K562 (cell line): ENCODE measurements around the gene DNASE2. TPM values are rescaled to one million over a fixed set of nuclear protein-coding genes. Genes with fewer than 3 reads are reported as not detected.

Experiments
- ARID2 ChIP-seq: fragments of 450-650 bp; IDR thresholded peaks from 2 replicates; pipeline ENCODE4 v1.6.1; 2017; ENCODE audit warnings: antibody characterized with exemption, mild to moderate bottlenecking
- CEBPZ ChIP-seq: fragments of 150-350 bp; IDR thresholded peaks from 2 replicates; pipeline ENCODE4 v1.6.1; 2014; ENCODE audit warnings: low read depth, mild to moderate bottlenecking, low read length, borderline replicate concordance
- CUX1 ChIP-seq: fragments of 200-800 bp; sonication (Bioruptor generic); IDR thresholded peaks from 2 replicates; pipeline ENCODE4 v1.6.1; 2016; ENCODE audit warnings: missing genetic modification characterization, missing compliant biosample characterization
- FOXO4 ChIP-seq: fragments of 450-650 bp; formaldehyde crosslinking; IDR thresholded peaks from 2 replicates; pipeline ENCODE4 v1.4.0; 2020; ENCODE audit warnings: mild to moderate bottlenecking, moderate library complexity
- MAFG ChIP-seq: fragments of 450-650 bp; conservative IDR thresholded peaks from 2 replicates; pipeline ENCODE4 v1.6.1; 2016; ENCODE audit warnings: missing genetic modification characterization, missing compliant biosample characterization
- NUFIP1 ChIP-seq: fragments of 450-650 bp; IDR thresholded peaks from 2 replicates; pipeline ENCODE4 v1.6.1; 2018; ENCODE audit not compliant: partially characterized antibody
- PCBP1 ChIP-seq: fragments of 200-400 bp; formaldehyde crosslinking; IDR thresholded peaks from 2 replicates; pipeline ENCODE4 v1.6.1; 2018; ENCODE audit warnings: mild to moderate bottlenecking, low read depth, low read length; ENCODE audit not compliant: poor library complexity, severe bottlenecking
- RBM17 ChIP-seq: fragments of 200-400 bp; formaldehyde crosslinking; IDR thresholded peaks from 2 replicates; pipeline ENCODE4 v1.6.1; 2017; ENCODE audit warnings: low read depth, mild to moderate bottlenecking, low read length, borderline replicate concordance
- SMARCA4 ChIP-seq: fragments of 450-650 bp; IDR thresholded peaks from 2 replicates; pipeline ENCODE4 v1.6.1; 2016
- TAF9B ChIP-seq: fragments of 450-650 bp; IDR thresholded peaks from 2 replicates; pipeline ENCODE4 v1.6.1; 2018; ENCODE audit warnings: mild to moderate bottlenecking; ENCODE audit not compliant: partially characterized antibody
- TCF3 ChIP-seq: sonication (generic); formaldehyde crosslinking; IDR thresholded peaks from 2 replicates; pipeline ENCODE4 v1.4.0; 2020; ENCODE audit warnings: mild to moderate bottlenecking, missing genetic modification reagents
- ZBTB7A ChIP-seq: IDR thresholded peaks from 2 replicates; pipeline ENCODE4 v1.6.1; 2011; ENCODE audit warnings: low read depth, mild to moderate bottlenecking, low read length, moderate library complexity, borderline replicate concordance; ENCODE audit not compliant: control insufficient read depth
- ZNF224 ChIP-seq: sonication (generic); formaldehyde crosslinking; IDR thresholded peaks from 2 replicates; pipeline ENCODE4 v1.8.0; 2022; ENCODE audit warnings: mild to moderate bottlenecking, missing genetic modification reagents
- ZNF583 ChIP-seq: fragments of 250-450 bp; sonication (Bioruptor Pico); IDR thresholded peaks from 2 replicates; pipeline ENCODE4 v1.4.0; 2020
- ZSCAN29 ChIP-seq: fragments of 450-650 bp; IDR thresholded peaks from 2 replicates; pipeline ENCODE4 v1.6.1; 2017
- polyA plus RNA-seq, 8 experiments: library from polyadenylated mRNA; depleted of rRNA in 4 of 8; stranded (reverse) in 5 of 8; unstranded in 3 of 8; fragments of >200 nt; fragmentation: Nextera tagmentation in 2 of 8; fragmentation: Illumina TruSeq in 1 of 8; extraction: Ambion mirVana in 2 of 8; extraction: Trizol in 1 of 8; gene quantifications; 2 replicates each; pipeline versions ENCODE4 v1.2.1 to v1.2.3, GENCODE V29; 2011 to 2014; ENCODE audit warnings: inconsistent platforms in 1 of 8, missing spikeins in 1 of 8
- total RNA-seq, 7 experiments: library from RNA; depleted of rRNA in 6 of 7; stranded (reverse); fragments of >200 nt in 6 of 7; fragmentation: Illumina TruSeq in 2 of 7; extraction: Trizol in 2 of 7; gene quantifications; 2 replicates each; pipeline versions ENCODE4 v1.2.1 to v1.2.3, GENCODE V29; 2011 to 2021; ENCODE audit warnings: low replicate concordance in 1 of 7

DNASE2 gene
- total and polyA plus RNA-seq, 9 of the 15 experiments (the other 6 are each of a cell fraction or from before 2014, with no cell fraction given), result 4.4 to 27.0 (median 20.2) TPM

- TF ChIP-seq CUX1 (CRISPR knock-in tag), result peak; percentile 79; the same call in 1 of the 2 replicates
- TF ChIP-seq ZNF583 (CRISPR knock-in tag), result no peak
- no peak for TF ChIP-seq NUFIP1
- TF ChIP-seq RBM17, result no peak
- TF ChIP-seq ZNF224, result no peak
- peak; percentile 83 for TF ChIP-seq SMARCA4
- TF ChIP-seq TAF9B, result peak; percentile 81
- TF ChIP-seq CEBPZ, result no peak
- no peak for TF ChIP-seq FOXO4 (CRISPR knock-in tag)
- TF ChIP-seq MAFG (tag), result no peak
- TF ChIP-seq PCBP1, result no peak
- TF ChIP-seq ARID2, result no peak
- TF ChIP-seq ZBTB7A, result peak; percentile 82
- peak; percentile 94 for TF ChIP-seq TCF3 (CRISPR knock-in tag)
- 0 out of 2 replicates have a peak, but pooled peaks have one; percentile 5 for TF ChIP-seq ZSCAN29
These were observed 5.9 kb upstream of the DNASE2 start, which contains the start of gene KLF1 (continued) for GRCh38 chr19:12886969-12887747.
